ENCODE data around the gene MLLT10. TPM values are rescaled to one million over a fixed set of nuclear protein-coding genes. Genes with fewer than 3 reads are reported as not detected.
A peak's percentile ranks its signal among the peaks of the same experiment; 100 is the strongest.

Gene MLLT10
- total RNA-seq, 1 experiment from 2014 or later, result 23.3 TPM

- peak; percentile 66 for DNase-seq (ENCODE audit: low read depth)
Measured at GRCh38 chr10:21516242-21517131, 17.5 kb upstream of the MLLT10 start.

- DNase-seq (ENCODE audit: low read depth), result peak; percentile 59
Measured at GRCh38 chr10:21517134-21518031, 16.6 kb upstream of the MLLT10 start.

GRCh38 chr10:21518149-21518640 lies 15.8 kb upstream of the MLLT10 start:
- no peak for DNase-seq (ENCODE audit: low read depth)

- DNase-seq (ENCODE audit: low read depth), result no peak
Measured at GRCh38 chr10:21518641-21519396, 15.2 kb upstream of the MLLT10 start.

- DNase-seq (ENCODE audit: low read depth), result no peak
Measured at GRCh38 chr10:21519397-21519933, 14.6 kb upstream of the MLLT10 start.

- DNase-seq (ENCODE audit: low read depth), result peak; percentile 55
Measured at GRCh38 chr10:21519941-21520436, 14.0 kb upstream of the MLLT10 start.

- DNase-seq (ENCODE audit: low read depth), result no peak
Measured at GRCh38 chr10:21520509-21520908, 13.5 kb upstream of the MLLT10 start.

GRCh38 chr10:21520949-21521348 lies 13.1 kb upstream of the MLLT10 start:
- DNase-seq (ENCODE audit: low read depth), result no peak

GRCh38 chr10:21521751-21522533 lies 12.1 kb upstream of the MLLT10 start:
- DNase-seq (ENCODE audit: low read depth), result no peak

- DNase-seq (ENCODE audit: low read depth), result no peak
Measured at GRCh38 chr10:21522631-21523406, 11.2 kb upstream of the MLLT10 start.

GRCh38 chr10:21523557-21524008 lies 10.4 kb upstream of the MLLT10 start:
- DNase-seq (ENCODE audit: low read depth), result peak; percentile 3

- DNase-seq (ENCODE audit: low read depth), result no peak
Measured at GRCh38 chr10:21524131-21524525, 9.9 kb upstream of the MLLT10 start.

GRCh38 chr10:21524526-21525366 lies 9.3 kb upstream of the MLLT10 start:
- DNase-seq (ENCODE audit: low read depth), result peak; percentile 27

GRCh38 chr10:21525367-21526187 lies 8.5 kb upstream of the MLLT10 start, which contains the start of gene SKIDA1:
TSS of gene SKIDA1 (minus strand) at chr10:21525682. CDS start at chr10:21517822, 7,860 bp downstream.
- peak; percentile 86 for DNase-seq (ENCODE audit: low read depth)

GRCh38 chr10:21526188-21526859 lies 7.7 kb upstream of the MLLT10 start:
- peak; percentile 82 for DNase-seq (ENCODE audit: low read depth)

- peak; percentile 66 for DNase-seq (ENCODE audit: low read depth)
Measured at GRCh38 chr10:21526860-21527597, 7.0 kb upstream of the MLLT10 start.

Measured in LHCN-M2 (cell line).